Neutrophil (primary cell): ENCODE measurements around the gene MEF2A.
"Not testable (repeated sequence)": the region's sequence is repeated elsewhere in the genome, so short reads cannot be mapped to it uniquely, and the experiment has no call there.

ENCODE experiments used
- H3K27ac ChIP-seq: fragments of 200-600 bp; sonication (generic); 2 replicates; pipeline ENCODE4 v1.5.1; 2016; ENCODE audit warnings: mild to moderate bottlenecking, moderate library complexity
- H3K27me3 ChIP-seq: fragments of 200-600 bp; sonication (generic); 2 replicates; pipeline ENCODE4 v1.6.0; 2016; ENCODE audit warnings: mild to moderate bottlenecking
- H3K36me3 ChIP-seq: fragments of 200-600 bp; sonication (generic); 2 replicates; pipeline ENCODE4 v1.5.1; 2017
- H3K4me1 ChIP-seq, 2 experiments: fragments of 200-600 bp in 1 of 2; sonication (generic) in 1 of 2; 1 replicate in 1 of 2; 2 replicates in 1 of 2; pipeline versions ENCODE4 v1.5.1 to v1.6.1; 2013 to 2016; ENCODE audit warnings: low read depth in 1 of 2, low read length in 1 of 2, mild to moderate bottlenecking in 1 of 2, moderate library complexity in 1 of 2; ENCODE audit not compliant: control insufficient read depth in 1 of 2, insufficient read depth in 1 of 2
- H3K4me3 ChIP-seq, 2 experiments: fragments of 200-600 bp in 1 of 2; sonication (generic) in 1 of 2; 1 replicate in 1 of 2; 2 replicates in 1 of 2; pipeline ENCODE4 v1.5.1; 2013 to 2016; ENCODE audit warnings: low read depth in 1 of 2, low read length in 1 of 2, mild to moderate bottlenecking in 1 of 2, moderate library complexity in 1 of 2
- H3K9me3 ChIP-seq: fragments of 200-600 bp; sonication (generic); 2 replicates; pipeline ENCODE4 v1.5.1; 2016
- CTCF ChIP-seq: fragments of 200-600 bp; sonication (generic); IDR thresholded peaks from 2 replicates; pipeline ENCODE4 v1.5.1; 2016; ENCODE audit warnings: antibody characterized with exemption

The MEF2A gene

GRCh38 chr15:99749386-99749785, 183.6 kb downstream of the MEF2A start:
- Histone ChIP-seq H3K4me1 (no peaks in the 10 kb centered on the region), H3K4me3 (no peak overlapping the region), H3K36me3 (no peaks in the 10 kb centered on the region), H3K27ac (no peak overlapping the region), H3K9me3 (no peaks in the 10 kb centered on the region), H3K27me3 (no peaks in the 10 kb centered on the region)
- TF ChIP-seq CTCF: no peak

- H3K9me3 ChIP-seq, H3K27me3 ChIP-seq, H3K4me3 ChIP-seq, H3K36me3 ChIP-seq, H3K4me1 ChIP-seq, H3K27ac ChIP-seq: not testable (repeated sequence)
Measured at GRCh38 chr15:99750326-99750725, 184.5 kb downstream of the MEF2A start.

GRCh38 chr15:99752556-99752955, 186.8 kb downstream of the MEF2A start:
- Histone ChIP-seq H3K27me3 (no peaks in the 10 kb centered on the region), H3K36me3 (no peaks in the 10 kb centered on the region), H3K9me3 (no peaks in the 10 kb centered on the region), H3K27ac (no peak overlapping the region), H3K4me3 (no peak overlapping the region), H3K4me1 (no peaks in the 10 kb centered on the region)
- no peak for TF ChIP-seq CTCF

- Histone ChIP-seq H3K27ac (no peak overlapping the region), H3K4me3 (no peak overlapping the region), H3K36me3 (no peaks in the 10 kb centered on the region), H3K9me3 (no peaks in the 10 kb centered on the region), H3K4me1 (no peaks in the 10 kb centered on the region), H3K27me3 (no peaks in the 10 kb centered on the region)
- no peak for TF ChIP-seq CTCF
Measured at GRCh38 chr15:99753066-99753465, 187.3 kb downstream of the MEF2A start.

GRCh38 chr15:99755692-99756409, 190.1 kb downstream of the MEF2A start:
- Histone ChIP-seq H3K4me1 (no peaks in the 10 kb centered on the region), H3K27ac (no peak overlapping the region), H3K36me3 (no peaks in the 10 kb centered on the region), H3K27me3 (no peaks in the 10 kb centered on the region), H3K4me3 (no peak overlapping the region), H3K9me3 (no peaks in the 10 kb centered on the region)
- peak; percentile 51 for TF ChIP-seq CTCF

- no peak for TF ChIP-seq CTCF
- no peaks in the 10 kb centered on the region for H3K4me1 ChIP-seq
- no peaks in the 10 kb centered on the region for H3K36me3 ChIP-seq
- H3K27me3 ChIP-seq: no peaks in the 10 kb centered on the region
- no peaks in the 10 kb centered on the region for H3K9me3 ChIP-seq
- no peak overlapping the region for H3K27ac ChIP-seq
- H3K4me3 ChIP-seq: no peak overlapping the region
Measured at GRCh38 chr15:99762288-99762687, 196.5 kb downstream of the MEF2A start.
